ENCODE data around the gene FTCD. TPM values are rescaled to one million over a fixed set of nuclear protein-coding genes. Genes with fewer than 3 reads are reported as not detected.

Gene FTCD
- total and polyA plus RNA-seq, 2 of the 4 experiments (the other 2 are of a cell fraction), result 0.55 TPM; not detected in 1

DNA sequence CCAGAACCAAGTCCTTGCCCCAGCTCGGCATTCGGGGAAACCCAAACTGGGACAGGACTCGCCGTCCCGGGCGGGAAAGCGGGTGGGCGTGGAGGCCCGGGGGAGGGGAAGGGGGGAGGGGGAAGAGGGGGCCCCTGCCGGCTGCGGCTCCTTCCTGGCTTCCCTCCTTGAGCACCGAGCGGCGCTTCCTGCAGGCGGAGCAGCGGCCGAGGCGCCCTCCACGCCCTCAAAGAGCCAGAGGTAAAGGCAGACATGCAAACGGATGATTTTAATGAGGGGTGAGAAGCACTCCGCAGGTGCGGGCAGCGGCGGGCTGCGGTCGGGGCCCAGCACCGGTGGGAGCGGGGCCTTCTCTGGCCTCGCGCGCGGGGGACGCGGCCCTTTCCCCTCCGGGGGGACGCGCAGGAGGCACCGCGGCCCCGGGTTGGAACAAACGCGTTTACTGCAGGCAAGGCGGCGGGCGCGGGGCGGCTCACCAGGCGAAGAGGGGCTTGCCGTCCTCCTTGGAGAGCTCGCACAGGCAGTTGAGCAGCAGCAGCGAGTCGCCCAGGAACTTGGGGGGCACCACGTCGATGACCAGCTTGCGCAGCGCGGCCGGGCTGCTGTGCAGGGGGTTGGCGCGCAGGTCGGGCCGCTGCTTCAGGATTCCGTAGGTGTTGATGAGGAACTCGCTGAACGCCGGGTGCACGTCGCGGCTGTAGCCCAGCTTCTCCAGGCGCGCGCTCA lies 5.7 kb upstream of the FTCD start:
- H3K4me2 ChIP-seq (ENCODE audit: low read depth, low read length), result no peak overlapping the region
- no peaks in the 10 kb centered on the region for H3K27me3 ChIP-seq (ENCODE audit: control insufficient read depth, insufficient read depth, low read length)
- BruUV-seq (replicated peaks), result no TSS peak
- H3K36me3 ChIP-seq (ENCODE audit: control insufficient read depth, insufficient read depth, low read length), result peaks cover 5% of the 10 kb centered on the region
- no peaks in the 10 kb centered on the region for H3K79me1 ChIP-seq (ENCODE audit: low read depth in 1 of 2, low read length in 2 of 2)
- H3K4me3 ChIP-seq (ENCODE audit: insufficient read depth, low read depth, low read length), result no peak overlapping the region
- no peak overlapping the region for H4K91ac ChIP-seq (ENCODE audit: insufficient read depth, low read depth, low read length)
- H3K18ac ChIP-seq (ENCODE audit: low read depth, low read length), result no peak overlapping the region
- no peak overlapping the region for H3K56ac ChIP-seq (ENCODE audit: extremely low read depth, insufficient read depth, low read length)
- no peak overlapping the region for H4K8ac ChIP-seq (ENCODE audit: low read depth in 2 of 2, low read length in 2 of 2)
- in situ Hi-C loops (cut with MboI; ENCODE audit: low sequenced_read_pairs), result no loop called here
- dilution Hi-C loops (cut with HindIII; ENCODE audit: low sequenced_read_pairs, unreplicated experiment), result no loop called here
- H3K9me3 ChIP-seq (ENCODE audit: control insufficient read depth, insufficient read depth, low read length), result peaks cover 2% of the 10 kb centered on the region; the same call in 1 of the 2 replicates
- TF ChIP-seq SMC3 (IDR thresholded peaks at IDR 0.05; ENCODE audit: low read depth, low read length) (no peak), RFX5 (IDR thresholded peaks at IDR 0.05; ENCODE audit: low read depth, low read length) (no peak), POLR2A (IDR thresholded peaks at IDR 0.05; ENCODE audit: low read depth, low read length) (no peak), RAD21 (IDR thresholded peaks at IDR 0.05; ENCODE audit: low read length) (no peak), BHLHE40 (IDR thresholded peaks at IDR 0.05; ENCODE audit: low read depth, low read length) (no peak)
- TF ChIP-seq, protein P1, sequence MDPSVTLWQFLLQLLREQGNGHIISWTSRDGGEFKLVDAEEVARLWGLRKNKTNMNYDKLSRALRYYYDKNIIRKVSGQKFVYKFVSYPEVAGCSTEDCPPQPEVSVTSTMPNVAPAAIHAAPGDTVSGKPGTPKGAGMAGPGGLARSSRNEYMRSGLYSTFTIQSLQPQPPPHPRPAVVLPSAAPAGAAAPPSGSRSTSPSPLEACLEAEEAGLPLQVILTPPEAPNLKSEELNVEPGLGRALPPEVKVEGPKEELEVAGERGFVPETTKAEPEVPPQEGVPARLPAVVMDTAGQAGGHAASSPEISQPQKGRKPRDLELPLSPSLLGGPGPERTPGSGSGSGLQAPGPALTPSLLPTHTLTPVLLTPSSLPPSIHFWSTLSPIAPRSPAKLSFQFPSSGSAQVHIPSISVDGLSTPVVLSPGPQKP (IDR thresholded peaks at IDR 0.05; ENCODE audit: borderline replicate concordance, low read depth, low read length), result no peak
- TF ChIP-seq, protein P2, sequence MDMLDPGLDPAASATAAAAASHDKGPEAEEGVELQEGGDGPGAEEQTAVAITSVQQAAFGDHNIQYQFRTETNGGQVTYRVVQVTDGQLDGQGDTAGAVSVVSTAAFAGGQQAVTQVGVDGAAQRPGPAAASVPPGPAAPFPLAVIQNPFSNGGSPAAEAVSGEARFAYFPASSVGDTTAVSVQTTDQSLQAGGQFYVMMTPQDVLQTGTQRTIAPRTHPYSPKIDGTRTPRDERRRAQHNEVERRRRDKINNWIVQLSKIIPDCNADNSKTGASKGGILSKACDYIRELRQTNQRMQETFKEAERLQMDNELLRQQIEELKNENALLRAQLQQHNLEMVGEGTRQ (IDR thresholded peaks at IDR 0.05; ENCODE audit: low read depth, low read length), result no peak
- no peaks in the 10 kb centered on the region for H3K4me1 ChIP-seq (ENCODE audit: control insufficient read depth, insufficient read depth, low read length)
- intact Hi-C loops (cut with micrococcal nuclease), result no loop called here
- H2AFZ ChIP-seq (replicated peaks; ENCODE audit: low read length, poor library complexity), result no peak overlapping the region
- 0 out of 2 replicates have a peak, but pooled peaks cover under 1% of the 10 kb centered on the region for H3K9me1 ChIP-seq (ENCODE audit: insufficient read depth, low read length)
- H3K23ac ChIP-seq (ENCODE audit: low read depth, low read length), result no peak overlapping the region
- H3K9ac ChIP-seq (ENCODE audit: low read depth, low read length), result no peak overlapping the region
- H4K5ac ChIP-seq (ENCODE audit: low read depth, low read length), result no peak overlapping the region
- POLR2A ChIA-PET (ENCODE audit: unreplicated experiment), result no interaction called here
- CTCF ChIA-PET, result no interaction called here
- DNase-seq (no peak), ATAC-seq (ENCODE audit: low read depth) (no peak)
- H2BK5ac ChIP-seq (ENCODE audit: low read depth, low read length, poor library complexity, severe bottlenecking), result no peak overlapping the region
- no peak overlapping the region for H3K27ac ChIP-seq (ENCODE audit: insufficient read depth, low read length)
- WGBS, 2 experiments (ENCODE audit: extremely low coverage in 2 of 2, insufficient read length in 1 of 2), result 83% methylated on average over 41 of the region's 72 CpGs; no CpG with 5 or more reads in 1 of the 2 experiments
- no peak overlapping the region for H2BK15ac ChIP-seq (ENCODE audit: low read depth, low read length)
- H2BK120ac ChIP-seq (ENCODE audit: low read depth, low read length), result no peak overlapping the region
- H2AK9ac ChIP-seq (replicated peaks; ENCODE audit: low read depth, low read length, poor library complexity), result no peak overlapping the region
- H4K20me1 ChIP-seq (ENCODE audit: insufficient read depth, low read length), result no peaks in the 10 kb centered on the region
- no peak overlapping the region for H3K14ac ChIP-seq (replicated peaks; ENCODE audit: low read depth, low read length)
- H2BK20ac ChIP-seq (ENCODE audit: low read depth, low read length), result no peak overlapping the region
- no peak overlapping the region for H2AK5ac ChIP-seq (ENCODE audit: low read depth, low read length)
- no peak overlapping the region for H3K4ac ChIP-seq (ENCODE audit: low read depth, low read length)
